Measurements from ENCODE around the gene CNTNAP2.

DNA sequence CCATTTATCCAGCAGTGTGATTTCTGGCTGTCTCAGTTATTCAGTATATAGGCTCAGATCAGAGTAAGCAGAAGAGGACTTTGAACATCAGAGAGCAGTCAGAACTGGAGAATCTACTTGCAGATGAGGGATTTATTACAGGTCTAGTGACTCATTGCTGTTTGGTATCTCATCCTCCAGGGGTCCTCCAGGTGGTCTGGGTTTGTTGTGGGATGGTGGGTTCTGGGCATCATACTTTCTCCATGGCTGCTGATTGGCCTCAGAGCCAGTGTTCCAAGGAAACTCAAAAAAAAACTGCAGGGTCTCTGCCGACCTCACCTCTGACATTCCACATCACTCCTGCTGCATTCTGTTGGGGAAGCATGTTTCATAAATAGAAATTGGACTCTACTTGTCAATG is 214.8 kb downstream of the CNTNAP2 start:
- TF ChIP-seq CTCF (IDR thresholded peaks at IDR 0.05), result no peak
- TF ChIP-seq POLR2A (IDR thresholded peaks at IDR 0.05), result no peak

Data from uterus (tissue), 2 donors.